K562 treated with DMSO at 1 percent for 4 hours (cell line): ENCODE data around the gene OR4Q3. TPM values are rescaled to one million over a fixed set of nuclear protein-coding genes. Genes with fewer than 3 reads are reported as not detected.

Experiments used
- total RNA-seq: library from RNA; unstranded; fragments of 300-600 nt; gene quantifications from 2 replicates; pipeline ENCODE4 v1.2.3, GENCODE V29; 2022; ENCODE audit not compliant: insufficient read depth

OR4Q3 gene
- not detected in 2 replicates for total RNA-seq

DNA sequence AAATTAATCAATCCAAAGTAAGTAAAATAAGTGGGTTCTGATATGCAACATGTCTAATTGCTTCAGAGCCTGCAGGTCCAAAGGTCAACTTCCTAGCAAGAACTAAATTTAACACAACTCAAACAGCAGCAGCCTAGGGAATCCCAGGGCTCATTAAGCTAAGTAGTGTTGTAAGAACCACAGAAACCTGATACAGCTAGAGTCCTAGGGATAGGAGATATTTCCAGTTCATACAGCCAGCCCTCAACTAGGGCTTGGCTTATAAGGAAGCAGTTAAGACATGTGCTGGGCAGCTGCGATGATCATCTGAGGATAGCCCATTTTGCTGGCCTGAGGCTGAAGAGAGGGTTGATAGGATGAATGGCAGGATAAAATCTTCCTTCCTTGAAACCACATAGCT, at the start of gene OR4Q3:
Gene OR4Q3 (plus strand): TSS at position 316 of the 400 bp plus-strand sequence.

DNA sequence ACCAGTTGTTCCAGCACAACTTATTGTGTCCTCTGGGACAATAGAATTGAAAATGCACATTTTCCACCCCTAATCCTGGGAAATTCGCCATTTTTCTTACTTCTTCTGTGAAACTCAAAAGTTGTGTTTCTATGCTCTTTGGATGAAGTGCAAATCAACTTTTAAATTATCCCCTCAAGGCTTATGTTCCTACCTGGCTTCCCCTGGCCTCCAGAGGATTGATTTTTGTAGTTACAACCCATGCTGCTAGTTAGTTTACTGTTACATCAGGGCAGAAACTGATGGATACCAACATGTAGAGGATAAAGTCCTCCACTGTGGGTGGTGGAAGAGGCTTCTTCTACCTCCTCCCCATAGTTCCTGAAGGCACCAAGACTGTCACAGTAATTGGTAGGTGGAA, 29.8 kb downstream of the OR4Q3 start, which contains the start of gene OR4M1:
Gene OR4M1 (plus strand): TSS at position 301 of the 400 bp plus-strand sequence. CDS start 6,819 bp downstream, outside the sequence.

Other genes with a start within 250 kb of the OR4Q3 start
- not detected in 2 replicates for gene OR11H2, start 29.7 kb upstream of the OR4Q3 start, total RNA-seq
- not detected in 2 replicates for gene OR4M1, start 29.9 kb downstream of the OR4Q3 start, total RNA-seq
- not detected in 2 replicates for gene OR4N2, start 60.2 kb downstream of the OR4Q3 start, total RNA-seq
- gene OR4K2, start 131.6 kb downstream of the OR4Q3 start, total RNA-seq: not detected in 2 replicates
- not detected in 2 replicates for gene OR4K5, start 177.0 kb downstream of the OR4Q3 start, total RNA-seq
- gene OR4K1, start 187.3 kb downstream of the OR4Q3 start, total RNA-seq: not detected in 2 replicates
- gene OR4K15, start 232.0 kb downstream of the OR4Q3 start, total RNA-seq: not detected in 2 replicates